ENCODE results near the gene ZNF581. TPM values are rescaled to one million over a fixed set of nuclear protein-coding genes. Genes with fewer than 3 reads are reported as not detected.
A peak's percentile ranks its signal among the peaks of the same experiment; 100 is the strongest.

Gene ZNF581
- total RNA-seq, 1 experiment from 2014 or later = 7.3 TPM

DNA sequence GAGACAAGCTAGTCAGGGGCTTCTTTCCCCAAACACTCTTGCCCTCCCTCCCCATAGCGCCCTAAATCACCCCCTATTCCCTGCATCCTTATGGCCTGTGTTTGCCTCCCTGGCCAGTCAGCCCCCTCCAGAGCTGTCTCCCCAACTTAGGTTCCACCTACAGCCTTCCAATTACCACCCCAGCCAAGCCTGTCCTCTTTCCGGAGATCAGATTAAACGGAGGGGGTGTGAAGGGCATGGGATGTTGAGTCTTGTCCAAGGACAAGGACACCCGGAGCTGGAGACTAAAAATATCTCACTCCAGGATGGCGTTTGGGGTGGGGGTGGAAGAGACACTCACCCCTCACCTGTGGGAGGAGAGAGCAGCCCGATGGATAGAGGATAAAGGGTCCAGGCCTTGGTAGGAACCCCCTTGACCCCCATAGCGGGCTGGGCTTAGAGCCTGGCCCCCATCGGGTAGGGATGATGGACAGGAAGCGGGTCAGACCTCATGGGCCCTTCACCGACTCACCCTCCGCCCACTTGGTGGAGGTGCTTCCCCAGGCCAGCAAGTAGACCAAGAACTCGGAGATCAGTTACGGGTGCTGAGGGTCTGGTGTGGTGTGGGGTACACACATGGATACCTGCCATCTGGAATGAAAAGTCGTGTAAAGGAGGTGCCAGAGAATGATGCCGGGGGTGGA is 32.0 kb upstream of the ZNF581 start:
- DNase-seq (ENCODE audit: low spot score) = no peak

DNA sequence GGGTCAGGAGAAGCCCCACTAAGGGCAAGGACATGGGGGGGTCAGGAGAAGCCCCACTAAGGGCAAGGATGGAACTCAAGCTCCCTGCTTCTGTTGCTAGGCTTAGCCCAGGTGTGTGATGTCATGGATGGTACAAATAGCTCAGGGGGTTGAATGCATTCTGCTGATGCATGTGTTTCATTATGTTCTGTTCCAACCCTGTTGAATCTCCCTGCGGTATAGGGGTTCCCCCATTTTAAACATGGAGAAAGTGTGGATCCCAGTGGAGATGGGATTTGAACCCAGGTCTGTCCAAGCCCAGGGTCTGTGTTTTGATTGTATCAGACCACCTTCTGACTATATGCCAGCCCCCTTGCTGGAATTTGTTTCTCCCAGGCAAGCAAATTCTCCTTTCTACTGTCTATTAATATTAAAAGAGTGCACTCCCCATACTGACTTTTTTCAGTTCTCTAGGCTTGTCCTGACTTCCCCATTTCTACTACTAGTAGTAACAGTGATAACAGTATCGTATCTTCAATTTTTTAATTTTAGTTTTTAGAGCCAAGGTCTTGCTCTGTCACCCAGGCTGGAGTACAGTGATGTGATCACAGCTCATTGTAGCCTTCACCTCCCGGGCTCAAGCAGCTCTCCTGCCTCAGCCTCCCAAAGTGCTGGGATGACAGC is 31.3 kb upstream of the ZNF581 start:
- no peak for DNase-seq (ENCODE audit: low spot score)

DNA sequence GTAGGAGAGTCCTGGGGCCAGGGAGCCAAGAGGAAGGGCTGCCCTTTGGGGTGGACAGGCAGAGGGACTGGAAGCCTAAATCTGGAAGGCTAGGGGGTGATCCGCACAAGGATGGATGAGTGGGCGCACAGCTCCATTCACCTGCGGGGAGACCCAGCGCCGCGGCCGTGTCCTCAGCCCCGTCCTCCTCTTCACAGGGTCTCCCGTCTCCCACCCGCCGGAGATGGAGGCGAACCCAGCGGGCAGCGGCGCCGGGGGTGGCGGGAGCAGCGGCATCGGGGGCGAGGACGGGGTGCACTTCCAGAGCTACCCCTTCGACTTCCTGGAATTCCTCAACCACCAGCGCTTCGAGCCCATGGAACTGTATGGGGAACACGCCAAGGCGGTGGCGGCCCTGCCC is 30.1 kb upstream of the ZNF581 start:
- DNase-seq (ENCODE audit: low spot score) = no peak

DNA sequence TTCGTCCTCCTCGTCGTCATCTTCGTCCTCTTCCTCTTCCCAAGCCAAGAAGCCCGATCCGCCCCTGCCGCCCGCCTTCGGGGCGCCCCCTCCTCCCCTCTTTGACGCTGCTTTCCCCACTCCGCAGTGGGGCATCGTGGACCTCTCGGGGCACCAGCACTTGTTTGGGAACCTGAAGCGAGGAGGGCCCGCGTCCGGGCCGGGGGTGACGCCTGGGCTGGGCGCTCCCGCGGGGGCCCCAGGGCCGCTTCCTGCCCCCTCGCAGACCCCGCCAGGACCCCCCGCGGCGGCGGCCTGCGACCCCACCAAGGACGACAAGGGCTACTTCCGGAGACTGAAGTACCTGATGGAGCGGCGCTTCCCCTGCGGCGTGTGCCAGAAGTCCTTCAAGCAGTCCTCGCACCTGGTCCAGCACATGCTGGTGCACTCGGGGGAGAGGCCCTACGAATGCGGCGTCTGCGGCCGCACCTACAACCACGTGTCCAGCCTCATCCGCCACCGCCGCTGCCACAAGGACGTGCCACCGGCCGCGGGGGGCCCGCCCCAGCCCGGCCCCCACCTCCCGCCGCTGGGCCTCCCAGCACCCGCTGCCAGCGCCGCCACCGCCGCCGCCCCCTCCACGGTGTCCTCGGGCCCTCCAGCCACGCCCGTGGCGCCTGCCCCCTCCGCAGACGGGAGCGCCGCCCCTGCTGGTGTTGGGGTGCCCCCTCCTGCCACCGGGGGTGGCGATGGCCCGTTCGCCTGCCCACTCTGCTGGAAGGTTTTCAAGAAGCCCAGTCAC is 29.3 kb upstream of the ZNF581 start:
- DNase-seq (ENCODE audit: low spot score) = no peak

DNA sequence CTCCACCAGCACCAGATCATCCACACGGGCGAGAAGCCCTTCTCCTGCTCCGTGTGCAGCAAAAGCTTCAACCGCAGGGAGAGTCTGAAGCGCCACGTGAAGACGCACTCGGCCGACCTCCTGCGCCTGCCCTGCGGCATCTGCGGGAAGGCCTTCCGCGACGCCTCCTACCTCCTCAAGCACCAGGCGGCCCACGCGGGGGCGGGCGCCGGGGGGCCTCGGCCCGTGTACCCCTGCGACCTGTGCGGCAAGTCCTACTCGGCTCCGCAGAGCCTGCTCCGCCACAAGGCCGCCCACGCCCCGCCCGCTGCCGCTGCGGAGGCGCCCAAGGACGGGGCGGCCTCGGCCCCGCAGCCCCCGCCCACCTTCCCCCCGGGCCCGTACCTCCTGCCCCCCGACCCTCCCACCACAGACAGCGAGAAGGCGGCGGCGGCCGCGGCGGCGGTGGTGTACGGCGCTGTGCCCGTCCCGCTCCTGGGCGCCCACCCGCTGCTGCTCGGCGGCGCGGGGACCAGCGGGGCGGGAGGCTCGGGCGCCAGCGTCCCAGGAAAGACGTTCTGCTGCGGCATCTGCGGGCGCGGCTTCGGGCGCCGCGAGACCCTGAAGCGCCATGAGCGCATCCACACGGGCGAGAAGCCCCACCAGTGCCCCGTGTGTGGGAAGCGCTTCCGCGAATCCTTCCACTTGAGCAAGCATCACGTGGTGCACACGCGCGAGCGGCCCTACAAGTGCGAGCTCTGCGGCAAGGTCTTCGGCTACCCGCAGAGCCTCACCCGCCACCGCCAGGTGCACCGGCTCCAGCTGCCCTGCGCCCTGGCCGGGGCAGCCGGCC is 28.5 kb upstream of the ZNF581 start:
- no peak for DNase-seq (ENCODE audit: low spot score)

DNA sequence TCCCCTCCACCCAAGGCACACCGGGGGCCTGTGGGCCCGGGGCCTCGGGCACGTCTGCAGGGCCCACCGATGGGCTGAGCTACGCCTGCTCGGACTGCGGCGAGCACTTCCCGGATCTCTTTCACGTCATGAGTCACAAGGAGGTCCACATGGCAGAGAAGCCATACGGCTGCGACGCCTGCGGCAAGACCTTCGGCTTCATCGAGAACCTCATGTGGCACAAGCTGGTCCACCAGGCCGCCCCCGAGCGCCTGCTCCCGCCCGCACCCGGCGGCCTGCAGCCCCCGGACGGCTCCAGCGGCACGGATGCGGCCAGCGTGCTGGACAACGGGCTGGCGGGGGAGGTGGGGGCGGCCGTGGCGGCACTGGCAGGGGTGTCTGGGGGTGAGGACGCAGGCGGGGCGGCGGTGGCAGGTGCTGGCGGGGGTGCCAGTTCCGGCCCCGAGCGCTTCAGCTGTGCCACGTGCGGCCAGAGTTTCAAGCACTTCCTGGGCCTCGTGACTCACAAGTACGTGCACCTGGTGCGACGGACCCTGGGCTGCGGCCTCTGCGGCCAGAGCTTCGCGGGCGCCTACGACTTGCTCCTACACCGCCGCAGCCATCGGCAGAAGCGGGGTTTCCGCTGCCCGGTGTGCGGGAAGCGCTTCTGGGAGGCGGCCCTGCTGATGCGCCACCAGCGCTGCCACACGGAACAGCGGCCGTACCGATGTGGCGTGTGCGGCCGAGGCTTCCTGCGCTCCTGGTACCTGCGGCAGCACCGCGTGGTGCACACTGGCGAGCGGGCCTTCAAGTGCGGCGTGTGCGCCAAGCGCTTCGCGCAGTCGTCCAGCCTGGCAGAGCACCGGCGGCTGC is 27.7 kb upstream of the ZNF581 start:
- DNase-seq (ENCODE audit: low spot score) = no peak

DNA sequence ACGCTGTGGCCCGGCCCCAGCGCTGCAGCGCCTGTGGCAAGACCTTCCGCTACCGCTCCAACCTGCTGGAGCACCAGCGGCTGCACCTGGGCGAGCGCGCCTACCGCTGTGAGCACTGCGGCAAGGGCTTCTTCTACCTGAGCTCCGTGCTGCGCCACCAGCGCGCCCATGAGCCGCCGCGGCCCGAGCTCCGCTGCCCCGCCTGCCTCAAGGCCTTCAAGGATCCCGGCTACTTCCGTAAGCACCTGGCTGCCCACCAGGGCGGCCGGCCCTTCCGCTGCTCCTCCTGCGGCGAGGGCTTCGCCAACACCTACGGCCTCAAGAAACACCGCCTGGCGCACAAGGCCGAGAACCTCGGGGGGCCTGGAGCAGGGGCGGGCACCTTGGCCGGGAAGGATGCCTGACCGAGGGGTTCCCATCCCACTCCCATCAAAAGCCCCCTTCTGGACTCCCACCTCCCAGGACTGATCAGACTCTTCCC is 27.0 kb upstream of the ZNF581 start:
- DNase-seq (ENCODE audit: low spot score) = no peak

DNA sequence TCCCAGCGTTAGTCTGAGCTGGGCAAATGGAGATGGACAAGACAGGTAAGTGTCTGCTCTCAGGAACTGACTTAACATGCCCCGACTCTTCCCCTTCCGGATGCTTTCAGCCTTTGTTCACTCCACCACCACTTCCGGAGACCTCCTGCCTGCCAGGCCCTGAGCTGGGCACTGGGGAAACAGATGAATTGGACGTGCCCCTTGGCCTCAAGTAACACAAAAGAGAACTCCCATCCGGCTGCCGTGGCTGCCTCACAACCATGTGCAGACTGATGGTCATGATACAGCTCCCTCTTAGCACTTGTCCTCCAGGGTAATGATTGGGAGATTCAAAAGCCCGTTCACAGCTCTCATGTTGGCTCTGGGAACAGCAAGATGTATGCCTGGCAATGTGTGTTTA is 26.0 kb upstream of the ZNF581 start:
- DNase-seq (ENCODE audit: low spot score) = no peak

DNA sequence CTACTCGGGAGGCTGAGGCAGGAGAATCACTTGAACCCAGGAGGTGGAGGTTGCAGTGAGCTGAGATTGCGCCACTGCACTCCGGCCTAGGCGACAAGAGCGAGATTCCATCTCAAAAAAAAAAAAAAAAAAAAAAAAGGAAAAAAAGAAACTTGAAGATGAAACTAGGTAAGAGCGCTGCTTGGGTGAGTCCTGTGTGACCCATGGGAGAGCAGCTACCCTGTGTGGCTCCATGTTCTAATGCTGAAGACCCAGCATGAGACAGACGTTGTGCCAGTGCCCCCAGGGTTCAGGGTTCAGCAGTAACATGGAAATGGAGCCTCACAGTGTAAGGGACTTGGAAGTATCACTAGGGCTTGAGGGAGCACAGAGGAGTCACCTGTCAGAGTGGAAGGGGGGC is 25.0 kb upstream of the ZNF581 start:
- DNase-seq (ENCODE audit: low spot score) = no peak

DNA sequence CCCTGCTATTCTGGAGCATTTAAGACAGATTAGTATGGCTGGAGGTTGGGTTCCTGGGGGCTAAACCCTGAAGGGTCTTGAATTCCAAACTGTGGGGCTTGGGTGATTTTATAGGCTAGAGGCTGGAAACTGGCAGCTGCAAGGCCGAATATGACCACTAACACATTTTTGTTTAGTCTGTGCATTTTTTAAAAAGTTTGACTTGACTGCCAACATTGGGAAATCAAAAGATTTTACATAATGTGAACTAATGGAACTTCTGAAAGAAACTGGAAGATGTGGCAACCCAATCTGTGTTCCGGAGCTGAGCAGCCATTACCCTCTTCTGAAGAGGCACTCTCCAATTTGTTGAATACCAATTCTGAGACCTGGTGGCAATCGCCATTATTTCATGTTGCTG is 24.2 kb upstream of the ZNF581 start:
- no peak for DNase-seq (ENCODE audit: low spot score)

DNA sequence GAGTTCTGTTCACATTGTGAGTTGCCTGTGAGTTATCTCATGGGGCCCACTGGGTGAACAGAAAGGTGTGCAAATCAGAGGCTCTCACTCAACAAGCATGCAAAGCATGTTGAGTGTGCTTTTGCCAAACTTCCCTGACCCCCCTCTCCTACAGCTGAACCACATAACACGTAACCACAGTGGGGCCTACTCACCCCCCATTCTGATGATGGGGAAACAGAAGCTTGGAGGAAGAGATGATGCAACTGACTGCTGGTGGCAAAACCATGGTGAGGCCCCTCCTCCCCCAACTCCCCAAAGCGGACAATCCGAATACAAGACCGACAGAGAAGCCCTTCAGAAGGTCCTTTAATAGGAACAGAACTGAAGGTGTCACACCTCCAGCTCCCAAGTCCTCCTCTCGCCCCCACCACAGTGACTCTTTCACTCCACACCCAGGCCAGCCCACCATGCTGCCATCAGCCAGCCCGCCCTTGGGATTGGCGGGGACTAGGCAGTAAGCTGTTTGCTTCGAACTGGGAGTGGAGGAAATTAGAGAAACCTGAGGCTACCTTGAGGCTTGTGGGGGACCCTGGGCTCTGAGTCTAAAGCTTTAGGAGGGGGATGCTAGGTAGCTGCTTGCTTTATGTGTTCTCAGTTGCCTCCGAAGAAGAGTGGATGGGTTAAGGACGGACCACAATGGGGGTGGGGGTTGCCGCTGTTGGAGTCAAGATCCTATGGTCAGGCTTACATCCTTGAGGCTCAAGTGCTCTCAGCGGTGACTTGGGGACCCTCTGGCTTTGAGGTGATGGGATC is 22.8 kb upstream of the ZNF581 start:
- no peak for DNase-seq (ENCODE audit: low spot score)

DNA sequence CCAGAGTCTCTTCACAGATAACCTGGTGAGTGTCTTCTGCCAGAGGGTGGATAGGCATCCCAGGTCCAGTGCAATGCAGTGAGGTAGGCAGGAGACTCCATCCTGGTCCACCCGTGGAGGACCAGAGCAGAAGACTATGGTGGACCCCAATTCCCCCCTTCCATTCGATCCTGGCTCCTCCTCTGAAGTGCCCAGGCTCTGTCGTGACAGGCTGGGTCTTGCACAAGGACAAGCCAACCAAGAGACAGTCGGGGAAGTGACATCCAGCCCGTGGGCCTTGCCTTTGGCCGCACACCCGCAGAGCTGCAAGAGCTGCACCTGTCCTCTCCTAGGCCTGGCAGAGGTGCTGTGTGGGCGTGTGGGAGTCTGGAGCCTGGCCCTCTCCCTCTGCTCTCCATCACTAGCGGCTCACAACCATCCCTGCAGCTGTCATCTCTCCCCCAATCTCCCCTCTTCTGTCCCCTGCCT is 22.2 kb upstream of the ZNF581 start:
- no peak for DNase-seq (ENCODE audit: low spot score)

DNA sequence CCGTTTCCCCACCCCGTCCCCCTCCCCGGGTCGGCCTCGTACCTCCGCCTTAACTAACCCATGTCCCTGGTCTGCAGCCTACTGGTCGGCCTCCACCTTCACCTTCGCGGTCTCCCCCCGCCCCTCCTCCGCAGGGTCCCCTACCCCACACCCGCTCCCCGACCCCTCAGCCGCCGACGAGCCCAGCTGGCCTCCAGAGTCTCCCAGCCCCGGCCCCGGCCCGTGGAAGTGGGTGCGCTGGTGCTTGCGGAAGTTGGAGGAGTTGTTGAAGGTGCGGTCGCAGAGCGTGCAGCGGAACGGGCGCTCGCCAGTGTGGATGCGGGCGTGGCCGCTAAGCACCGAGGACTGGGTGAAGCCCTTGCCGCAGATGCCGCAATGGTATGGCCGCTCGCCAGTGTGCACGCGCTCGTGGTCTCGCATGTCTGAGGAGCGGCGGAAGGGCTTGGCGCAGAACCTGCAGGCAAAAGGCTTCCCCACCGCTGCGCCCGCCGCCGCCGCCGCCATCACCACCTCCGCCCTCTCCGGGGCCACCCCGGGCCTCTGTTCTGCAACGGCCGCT is 21.7 kb upstream of the ZNF581 start:
- DNase-seq (ENCODE audit: low spot score) = no peak

DNA sequence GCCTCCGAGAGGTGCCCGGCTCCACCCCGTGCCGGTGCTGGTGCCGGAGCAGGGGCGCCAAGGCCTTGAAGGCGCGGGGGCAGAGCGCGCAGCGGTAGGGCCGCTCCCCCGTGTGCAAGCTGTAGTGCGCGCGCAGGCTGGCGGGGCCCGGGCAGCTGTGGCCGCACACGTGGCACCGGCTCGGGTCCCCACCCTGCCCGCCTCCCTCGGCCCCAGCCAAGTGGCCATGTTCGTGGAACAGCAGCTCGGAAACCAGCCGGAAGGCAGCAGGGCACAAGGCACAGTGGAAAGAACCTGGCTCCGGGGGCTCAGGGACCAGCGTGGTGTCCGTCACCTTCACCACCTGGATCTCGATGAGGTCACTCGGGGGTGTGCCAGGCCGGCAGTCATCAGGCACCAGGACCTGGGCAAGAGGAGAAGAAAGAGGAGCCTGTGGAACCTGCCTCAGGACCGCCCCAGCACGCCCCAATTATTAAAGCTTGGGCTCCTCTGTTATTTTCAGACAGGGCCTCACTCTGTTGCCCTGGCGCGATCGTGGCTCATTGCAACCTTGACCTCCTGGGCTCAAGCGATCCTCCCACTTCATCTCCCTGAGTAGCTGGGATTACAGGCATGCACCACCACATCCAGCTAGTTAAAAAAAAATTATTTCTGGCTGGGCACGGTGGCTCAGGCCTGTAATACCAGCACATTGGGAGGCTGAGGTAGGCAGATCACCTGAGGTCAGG is 21.0 kb upstream of the ZNF581 start:
- no peak for DNase-seq (ENCODE audit: low spot score)

DNA sequence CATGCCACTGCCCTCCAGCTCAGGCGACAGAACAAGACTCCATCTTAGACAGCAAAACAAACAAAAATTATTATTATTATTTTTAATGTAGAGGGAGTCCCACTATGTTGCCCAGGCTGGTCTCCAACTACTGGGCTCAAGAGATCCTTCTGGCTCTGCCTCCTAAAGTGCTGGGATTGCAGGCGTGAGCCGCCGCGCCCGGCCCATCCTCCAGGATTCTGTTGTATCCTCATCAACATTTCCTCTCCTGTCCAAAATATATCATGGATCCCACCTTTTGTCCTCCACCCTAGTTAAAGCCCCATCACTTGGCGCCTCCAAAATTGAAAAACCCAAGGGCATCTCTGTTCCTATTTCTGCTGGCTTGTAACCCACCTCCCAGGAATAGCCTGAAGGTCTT is 20.3 kb upstream of the ZNF581 start:
- DNase-seq (ENCODE audit: low spot score) = no peak

DNA sequence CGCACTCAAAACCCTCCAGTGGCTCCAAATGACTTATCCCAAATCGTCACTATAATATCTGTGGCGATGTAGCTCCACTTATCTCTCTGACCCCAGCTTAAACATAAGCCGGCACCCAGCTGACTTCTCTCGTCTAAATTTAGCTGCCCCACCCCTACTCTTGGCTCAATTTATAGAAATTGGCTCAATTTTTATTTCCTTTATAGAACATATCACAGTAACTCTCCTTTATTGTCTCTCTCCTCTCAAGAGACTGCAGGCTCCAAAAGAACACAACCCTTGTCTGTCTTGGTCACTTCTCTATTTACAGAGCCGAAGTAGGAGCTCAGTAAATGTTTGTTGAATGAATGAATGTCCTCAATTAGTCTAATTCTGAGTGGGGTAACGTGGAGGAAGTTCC is 19.9 kb upstream of the ZNF581 start:
- no peak for DNase-seq (ENCODE audit: low spot score)

DNA sequence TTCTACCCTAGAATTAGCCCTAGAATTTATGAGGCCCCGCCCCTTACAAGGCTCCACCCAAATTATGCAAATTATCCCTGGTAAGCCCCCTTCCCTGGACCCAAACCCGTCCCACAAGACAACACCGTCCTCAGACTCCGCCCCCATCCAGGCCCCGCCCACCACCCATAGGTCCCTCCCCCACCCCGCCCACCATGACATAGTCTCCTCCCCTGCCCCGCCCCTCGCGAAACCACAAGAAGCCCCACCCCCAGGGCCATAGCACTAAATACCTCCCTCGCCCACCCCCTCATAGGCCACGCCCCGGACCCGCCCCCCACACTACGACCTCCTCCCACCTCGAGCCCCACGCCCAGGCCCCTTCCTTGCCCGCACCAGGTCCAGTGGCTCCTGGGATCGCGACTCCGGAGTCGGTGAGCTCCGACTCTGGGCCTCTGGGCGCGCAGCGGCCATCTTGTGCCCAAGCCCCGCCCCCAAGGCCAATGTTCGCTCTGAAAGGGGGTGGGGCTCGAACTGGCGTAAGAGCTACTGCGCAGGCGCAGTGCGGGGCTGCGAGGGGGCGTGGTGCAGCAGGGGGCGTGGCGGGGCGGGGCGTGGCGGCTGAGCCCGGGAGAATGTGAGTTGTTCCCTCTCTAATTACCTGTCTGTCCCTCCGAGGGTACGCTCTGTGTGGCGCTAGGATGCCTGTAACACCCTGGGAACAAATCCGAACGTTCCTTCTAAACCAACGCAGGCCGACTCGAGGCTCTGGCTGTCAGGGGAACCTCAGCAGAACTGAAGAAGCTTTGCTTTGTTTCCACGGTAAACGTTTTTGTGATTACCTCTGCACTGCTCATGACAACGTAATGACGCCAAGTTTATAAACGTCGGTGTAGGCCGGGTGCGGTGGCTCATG is 19.1 kb upstream of the ZNF581 start, which contains the start of gene ZNF784:
Gene ZNF784, minus strand, starts transcription at position 458 of the 895 bp plus-strand sequence. Its CDS starts 5 bp downstream, at position 453.
- DNase-seq (ENCODE audit: low spot score) = peak; percentile 89

DNA sequence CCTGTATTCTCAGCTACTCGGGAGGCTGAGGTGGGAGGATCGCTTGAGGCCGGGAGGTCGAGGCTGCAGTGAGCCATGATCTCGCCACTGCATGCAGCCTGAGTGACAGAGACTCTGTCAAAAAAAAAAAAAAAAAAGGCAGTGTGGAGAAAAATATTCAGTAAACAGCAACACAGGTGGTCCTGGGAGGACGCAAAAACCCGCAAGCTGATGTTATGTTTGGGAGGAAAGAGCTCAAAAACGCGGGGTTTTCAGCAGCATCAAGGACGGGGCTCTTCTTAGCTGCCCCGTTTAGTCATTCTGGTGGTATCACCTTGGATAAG is 18.5 kb upstream of the ZNF581 start:
- DNase-seq (ENCODE audit: low spot score) = no peak

All from A172 (cell line).